AG09309 (cell line): ENCODE results near the gene MTFR1L.

Source experiments
- DNase-seq: peaks from one replicate; pipeline ENCODE4 v3.0.0-alpha.2; 2010; ENCODE audit warnings: low read depth
- H3K4me3 ChIP-seq: 2 replicates; pipeline ENCODE4 v1.5.1; 2011; ENCODE audit warnings: mild to moderate bottlenecking, low read depth, low read length, moderate library complexity; ENCODE audit not compliant: control insufficient read depth
- CTCF ChIP-seq: IDR thresholded peaks from 2 replicates; pipeline ENCODE4 v1.5.1; 2011; ENCODE audit warnings: mild to moderate bottlenecking, low read depth, low read length, inconsistent platforms; ENCODE audit not compliant: insufficient read depth, control insufficient read depth; ENCODE audit errors: missing control alignments

MTFR1L gene

GRCh38 chr1:25873120-25873519 is 53.4 kb downstream of the MTFR1L start:
- no peak overlapping the region for H3K4me3 ChIP-seq
- TF ChIP-seq CTCF, result no peak

GRCh38 chr1:25874209-25874608 is 54.5 kb downstream of the MTFR1L start:
- TF ChIP-seq CTCF, result no peak
- DNase-seq, result no peak
- peak overlapping the region; percentile 47 for H3K4me3 ChIP-seq

More at GRCh38 chr1:25873120-25873519, 53.4 kb downstream of the MTFR1L start:
- no peak for DNase-seq

GRCh38 chr1:25874635-25875153 is 54.9 kb downstream of the MTFR1L start:
- TF ChIP-seq CTCF, result no peak
- peak overlapping the region; percentile 47 for H3K4me3 ChIP-seq
- DNase-seq, result no peak

- TF ChIP-seq CTCF, result no peak
- DNase-seq, result no peak
- peak within 1 kb of the TSS; percentile 47 for H3K4me3 ChIP-seq
Observed at GRCh38 chr1:25875154-25875855, 55.6 kb downstream of the MTFR1L start, which contains the start of gene PAQR7. Gene PAQR7, minus strand, starts transcription at chr1:25875708. Its CDS starts 11,869 bp downstream, at chr1:25863839.

- no peak for TF ChIP-seq CTCF
- DNase-seq, result no peak
- H3K4me3 ChIP-seq, result peak overlapping the region; percentile 47
Observed at GRCh38 chr1:25875856-25876692, 56.3 kb downstream of the MTFR1L start.

- no peak overlapping the region for H3K4me3 ChIP-seq
- TF ChIP-seq CTCF, result no peak
- DNase-seq, result no peak
Observed at GRCh38 chr1:25876693-25877077, 56.9 kb downstream of the MTFR1L start.
